CD14-positive monocyte (primary cell): ENCODE data around the gene GNG11. TPM values are rescaled to one million over a fixed set of nuclear protein-coding genes. Genes with fewer than 3 reads are reported as not detected.

Source experiments
- DNase-seq, 3 donors: peaks; one replicate each; pipeline ENCODE4 v3.0.0-alpha.2; 2011 to 2022
- H2AFZ ChIP-seq: 2 replicates; pipeline ENCODE4 v1.6.0; 2012; ENCODE audit warnings: mild to moderate bottlenecking, low read depth, low read length, inconsistent platforms; ENCODE audit not compliant: insufficient read depth, poor library complexity, severe bottlenecking
- H3K27ac ChIP-seq, 2 donors: 1 replicate in 1 of 2; 2 replicates in 1 of 2; pipeline ENCODE4 v1.5.1; 2012 to 2013; ENCODE audit warnings: low read length in 2 of 2, control low read depth in 1 of 2, inconsistent platforms in 1 of 2, low read depth in 1 of 2, mild to moderate bottlenecking in 1 of 2
- H3K27me3 ChIP-seq, 2 donors: one replicate each; pipeline versions ENCODE4 v1.6.0 to v1.6.1; 2011 to 2013; ENCODE audit warnings: low read length in 2 of 2; ENCODE audit not compliant: control insufficient read depth in 2 of 2, insufficient read depth in 2 of 2
- H3K36me3 ChIP-seq, 2 donors: replicated peaks in 1 of 2; 1 replicate in 1 of 2; 2 replicates in 1 of 2; pipeline versions ENCODE4 v1.5.1 to v1.6.1; 2012 to 2013; ENCODE audit warnings: low read length in 2 of 2, control low read depth in 1 of 2, inconsistent platforms in 1 of 2, mild to moderate bottlenecking in 1 of 2; ENCODE audit not compliant: insufficient read depth in 2 of 2, control insufficient read depth in 1 of 2
- H3K4me1 ChIP-seq, 2 donors: 1 replicate in 1 of 2; 2 replicates in 1 of 2; pipeline versions ENCODE4 v1.5.1 to v1.6.1; 2012 to 2013; ENCODE audit warnings: low read length in 2 of 2, control low read depth in 1 of 2, inconsistent platforms in 1 of 2, mild to moderate bottlenecking in 1 of 2, moderate library complexity in 1 of 2; ENCODE audit not compliant: insufficient read depth in 2 of 2, control insufficient read depth in 1 of 2
- H3K4me2 ChIP-seq: replicated peaks from 2 replicates; pipeline ENCODE3; 2012; ENCODE audit warnings: low read length, moderate library complexity, mild to moderate bottlenecking; ENCODE audit not compliant: poor library complexity, severe bottlenecking; ENCODE audit errors: extremely low read depth
- H3K4me3 ChIP-seq, 3 experiments: fragments of 200-600 bp in 1 of 3; sonication (generic) in 1 of 3; replicated peaks in 1 of 3; 1 replicate in 2 of 3; 2 replicates in 1 of 3; pipeline ENCODE4 v1.5.1; 2011 to 2013; ENCODE audit warnings: low read length in 3 of 3, mild to moderate bottlenecking in 3 of 3, control low read depth in 2 of 3, low read depth in 2 of 3, inconsistent platforms in 1 of 3, moderate library complexity in 1 of 3
- H3K79me2 ChIP-seq: 2 replicates; pipeline ENCODE4 v1.6.0; 2012; ENCODE audit warnings: mild to moderate bottlenecking, control low read depth, inconsistent platforms, low read length, moderate library complexity; ENCODE audit not compliant: insufficient read depth
- H3K9ac ChIP-seq: 2 replicates; pipeline ENCODE4 v1.6.0; 2017; ENCODE audit warnings: low read length, mild to moderate bottlenecking; ENCODE audit not compliant: insufficient read depth, poor library complexity, severe bottlenecking
- H3K9me3 ChIP-seq, 2 donors: replicated peaks in 1 of 2; 1 replicate in 1 of 2; 2 replicates in 1 of 2; pipeline versions ENCODE4 v1.5.1 to v1.6.1; 2012 to 2013; ENCODE audit warnings: low read length in 2 of 2, control low read depth in 1 of 2; ENCODE audit not compliant: control insufficient read depth in 1 of 2, insufficient read depth in 1 of 2
- H4K20me1 ChIP-seq: 2 replicates; pipeline ENCODE4 v1.6.0; 2012; ENCODE audit warnings: mild to moderate bottlenecking, low read length, control low read depth, moderate library complexity; ENCODE audit not compliant: insufficient read depth
- H3K27ac Mint-ChIP-seq, 7 donors: one replicate each; pipeline ENCODE4 v1.8.0; 2020; ENCODE audit warnings: mild to moderate bottlenecking in 7 of 7, mixed read lengths in 7 of 7, moderate library complexity in 6 of 7, inconsistent platforms in 2 of 7
- H3K27me3 Mint-ChIP-seq, 3 donors: one replicate each; pipeline ENCODE4 v1.8.0; 2021 to 2022; ENCODE audit warnings: low read depth in 3 of 3, mild to moderate bottlenecking in 3 of 3, mixed read lengths in 3 of 3, moderate library complexity in 3 of 3, inconsistent platforms in 1 of 3
- H3K36me3 Mint-ChIP-seq, 2 donors: one replicate each; pipeline ENCODE4 v1.8.0; 2020; ENCODE audit warnings: mixed read lengths in 2 of 2, inconsistent platforms in 1 of 2, mild to moderate bottlenecking in 1 of 2
- H3K4me1 Mint-ChIP-seq: one replicate; pipeline ENCODE4 v1.8.0; 2020; ENCODE audit warnings: mild to moderate bottlenecking, mixed read lengths
- H3K4me3 Mint-ChIP-seq, 2 donors: one replicate each; pipeline ENCODE4 v1.8.0; 2020; ENCODE audit warnings: mild to moderate bottlenecking in 2 of 2, mixed read lengths in 2 of 2, moderate library complexity in 1 of 2
- H3K9me3 Mint-ChIP-seq, 7 donors: one replicate each; pipeline ENCODE4 v1.8.0; 2020 to 2022; ENCODE audit warnings: mixed read lengths in 7 of 7, mild to moderate bottlenecking in 6 of 7, moderate library complexity in 6 of 7, inconsistent platforms in 2 of 7
- WGBS: methylation state at CpG from one replicate; pipeline ENCODE4 v1.1.5; 2013; ENCODE audit warnings: missing lambda C conversion rate; ENCODE audit not compliant: insufficient coverage; 5-methylcytosine and 5-hydroxymethylcytosine counted together
- intact Hi-C, 2 donors: fragments of 100-400 bp; cut with micrococcal nuclease; formaldehyde crosslinking; loops; one replicate each; pipeline versions ENCODE4 v1.15.0 to v1.15.1; 2023
- polyA plus RNA-seq, 3 donors: library from polyadenylated mRNA; depleted of rRNA in 1 of 3; unstranded in 2 of 3; stranded (reverse) in 1 of 3; fragments of 300-500 nt in 2 of 3; fragments of >200 nt in 1 of 3; fragmentation: Illumina TruSeq in 2 of 3; gene quantifications; 1 replicate in 2 of 3; 2 replicates in 1 of 3; pipeline ENCODE4 v1.2.3, GENCODE V29; 2012 to 2021
- TF ChIP-seq, protein P1 (sequence below): fragments of 200-600 bp; IDR thresholded peaks from one replicate; pipeline ENCODE4 v1.8.0; 2022; ENCODE audit warnings: antibody characterized with exemption, mild to moderate bottlenecking

Gene GNG11
- polyA plus RNA-seq, 3 donors = 1.0 to 1.6 TPM; not detected in 1

DNA sequence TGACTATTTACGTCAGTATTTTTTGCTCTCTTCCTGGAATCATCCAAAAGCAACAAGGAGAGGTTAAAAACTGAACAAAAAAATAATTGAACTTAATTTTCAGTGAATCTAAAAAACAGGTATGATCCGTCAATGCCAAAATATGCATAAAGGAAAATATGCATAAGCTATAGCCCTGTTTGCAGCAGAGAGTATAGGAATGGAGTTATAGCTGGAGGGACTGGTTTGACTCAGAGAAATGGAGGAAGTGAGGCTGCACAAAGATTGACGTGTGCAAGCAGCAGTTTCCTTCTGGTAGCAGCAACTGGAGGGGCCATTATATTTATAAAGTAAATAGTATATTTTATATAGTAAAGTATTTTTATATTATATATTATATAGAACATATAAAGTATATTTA is 37.1 kb downstream of the GNG11 start:
- 90% methylated on average over 2 of the region's 3 CpGs for WGBS
- H3K4me1 ChIP-seq = no peaks in the 10 kb centered on the region

DNA sequence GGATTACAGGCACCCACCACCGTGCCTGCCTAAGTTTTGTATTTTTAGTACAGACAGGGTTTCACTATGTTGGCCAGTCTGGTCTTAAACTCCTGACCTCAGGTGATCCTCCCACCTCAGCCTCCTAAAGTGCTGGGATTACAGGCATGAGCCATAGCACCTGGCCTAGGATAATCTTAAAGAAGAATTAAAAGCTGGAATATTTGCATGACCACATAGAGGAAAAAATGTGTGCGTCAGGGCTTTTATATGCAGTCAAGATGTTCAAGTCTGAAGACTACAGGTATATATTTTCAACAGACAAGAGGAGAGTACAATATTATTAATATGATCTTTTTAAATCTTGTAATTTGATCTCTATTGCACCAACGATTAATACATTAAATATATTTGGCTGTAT is 39.5 kb downstream of the GNG11 start:
- no peaks in the 10 kb centered on the region for H3K27me3 ChIP-seq
- TF ChIP-seq, protein P1, sequence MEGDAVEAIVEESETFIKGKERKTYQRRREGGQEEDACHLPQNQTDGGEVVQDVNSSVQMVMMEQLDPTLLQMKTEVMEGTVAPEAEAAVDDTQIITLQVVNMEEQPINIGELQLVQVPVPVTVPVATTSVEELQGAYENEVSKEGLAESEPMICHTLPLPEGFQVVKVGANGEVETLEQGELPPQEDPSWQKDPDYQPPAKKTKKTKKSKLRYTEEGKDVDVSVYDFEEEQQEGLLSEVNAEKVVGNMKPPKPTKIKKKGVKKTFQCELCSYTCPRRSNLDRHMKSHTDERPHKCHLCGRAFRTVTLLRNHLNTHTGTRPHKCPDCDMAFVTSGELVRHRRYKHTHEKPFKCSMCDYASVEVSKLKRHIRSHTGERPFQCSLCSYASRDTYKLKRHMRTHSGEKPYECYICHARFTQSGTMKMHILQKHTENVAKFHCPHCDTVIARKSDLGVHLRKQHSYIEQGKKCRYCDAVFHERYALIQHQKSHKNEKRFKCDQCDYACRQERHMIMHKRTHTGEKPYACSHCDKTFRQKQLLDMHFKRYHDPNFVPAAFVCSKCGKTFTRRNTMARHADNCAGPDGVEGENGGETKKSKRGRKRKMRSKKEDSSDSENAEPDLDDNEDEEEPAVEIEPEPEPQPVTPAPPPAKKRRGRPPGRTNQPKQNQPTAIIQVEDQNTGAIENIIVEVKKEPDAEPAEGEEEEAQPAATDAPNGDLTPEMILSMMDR = no peak
- H3K9me3 ChIP-seq = no peaks in the 10 kb centered on the region
- H3K4me3 ChIP-seq = no peak overlapping the region
- H4K20me1 ChIP-seq = no peaks in the 10 kb centered on the region
- Mint-ChIP-seq H3K9me3 (no peaks in the 10 kb centered on the region), H3K36me3 (no peaks in the 10 kb centered on the region), H3K4me3 (no peak overlapping the region), H3K4me1 (no peaks in the 10 kb centered on the region), H3K27me3 (no peaks in the 10 kb centered on the region), H3K27ac (no peak overlapping the region)
- no CpG with 5 or more reads among the region's 3 CpGs for WGBS
- DNase-seq = no peak
- no peak overlapping the region for H2AFZ ChIP-seq
- no peak overlapping the region for H3K4me2 ChIP-seq
- H3K27ac ChIP-seq = no peak overlapping the region
- H3K4me1 ChIP-seq = no peaks in the 10 kb centered on the region
- intact Hi-C loops = no loop called here
- no peak overlapping the region for H3K9ac ChIP-seq
- no peaks in the 10 kb centered on the region for H3K36me3 ChIP-seq
- no peaks in the 10 kb centered on the region for H3K79me2 ChIP-seq

More for the DNA sequence above, 37.1 kb downstream of the GNG11 start:
- H3K4me3 Mint-ChIP-seq = no peak overlapping the region
- Histone ChIP-seq H3K9ac (no peak overlapping the region), H3K79me2 (no peaks in the 10 kb centered on the region), H3K27me3 (no peaks in the 10 kb centered on the region), H3K36me3 (no peaks in the 10 kb centered on the region), H4K20me1 (no peaks in the 10 kb centered on the region), H3K9me3 (no peaks in the 10 kb centered on the region), H3K4me3 (no peak overlapping the region), H3K27ac (no peak overlapping the region), H3K4me2 (no peak overlapping the region), H2AFZ (no peak overlapping the region)
- no peaks in the 10 kb centered on the region for H3K4me1 Mint-ChIP-seq
- no peaks in the 10 kb centered on the region for H3K9me3 Mint-ChIP-seq
- H3K27ac Mint-ChIP-seq = no peak overlapping the region
- H3K27me3 Mint-ChIP-seq = no peaks in the 10 kb centered on the region
- no peak for DNase-seq
- intact Hi-C loops = no loop called here
- no peaks in the 10 kb centered on the region for H3K36me3 Mint-ChIP-seq
- TF ChIP-seq, protein P1 = no peak
